AG10803 (cell line): ENCODE measurements around the gene SMURF1.
"Not testable (repeated sequence)": the region's sequence is repeated elsewhere in the genome, so short reads cannot be mapped to it uniquely, and the experiment has no call there.

ENCODE experiments used
- DNase-seq: peaks from one replicate; pipeline ENCODE4 v3.0.0; 2010; ENCODE audit warnings: low read depth
- H3K4me3 ChIP-seq: 2 replicates; pipeline ENCODE4 v1.5.1; 2011; ENCODE audit warnings: mild to moderate bottlenecking, low read length, control low read depth
- CTCF ChIP-seq: conservative IDR thresholded peaks from 2 replicates; pipeline ENCODE4 v1.5.1; 2011; ENCODE audit warnings: mild to moderate bottlenecking, low read length, control low read depth, inconsistent platforms

Gene SMURF1

GRCh38 chr7:99050971-99051370 is 92.9 kb downstream of the SMURF1 start:
- DNase-seq: no peak
- no peak overlapping the region for H3K4me3 ChIP-seq
- no peak for TF ChIP-seq CTCF

- H3K4me3 ChIP-seq: no peak overlapping the region
- DNase-seq: no peak
- no peak for TF ChIP-seq CTCF
These were observed 96.3 kb downstream of the SMURF1 start for GRCh38 chr7:99047526-99048077.

- no peak overlapping the region for H3K4me3 ChIP-seq
- DNase-seq: no peak
These were observed 97.2 kb downstream of the SMURF1 start for GRCh38 chr7:99046722-99047121.

GRCh38 chr7:99046262-99046661 is 97.6 kb downstream of the SMURF1 start:
- DNase-seq, H3K4me3 ChIP-seq: not testable (repeated sequence)

More at GRCh38 chr7:99046722-99047121, 97.2 kb downstream of the SMURF1 start:
- TF ChIP-seq CTCF: no peak

- DNase-seq, H3K4me3 ChIP-seq: not testable (repeated sequence)
These were observed 99.0 kb downstream of the SMURF1 start for GRCh38 chr7:99044858-99045257.

GRCh38 chr7:99042957-99043356 is 101.0 kb downstream of the SMURF1 start:
- TF ChIP-seq CTCF: no peak
- no peak overlapping the region for H3K4me3 ChIP-seq
- DNase-seq: no peak

GRCh38 chr7:99041526-99041925 is 102.4 kb downstream of the SMURF1 start:
- H3K4me3 ChIP-seq: no peak overlapping the region
- TF ChIP-seq CTCF: no peak
- no peak for DNase-seq

- peak; percentile 84 for DNase-seq
- TF ChIP-seq CTCF: peak; percentile 78
- no peak overlapping the region for H3K4me3 ChIP-seq
These were observed 103.6 kb downstream of the SMURF1 start for GRCh38 chr7:99040104-99040958.
